DND-41 (cell line): ENCODE measurements around the gene ACO2.

Experiments used
- CTCF ChIP-seq: IDR thresholded peaks from 2 replicates; pipeline ENCODE4 v1.5.1; 2012; ENCODE audit warnings: borderline replicate concordance, low read length, moderate library complexity, mild to moderate bottlenecking; ENCODE audit not compliant: poor library complexity, severe bottlenecking; ENCODE audit errors: extremely low read depth
- EZH2 ChIP-seq: IDR thresholded peaks from 3 replicates; pipeline ENCODE4 v1.6.1; 2012; ENCODE audit warnings: borderline replicate concordance, low read depth, mild to moderate bottlenecking, moderate library complexity, low read length, inconsistent platforms; ENCODE audit not compliant: severe bottlenecking

- no peak for TF ChIP-seq CTCF
- no peak for TF ChIP-seq EZH2
These were observed 31.4 kb downstream of the ACO2 start for GRCh38 chr22:41500303-41500702.
